ENCODE results near the gene LHPP.

The LHPP gene

DNA sequence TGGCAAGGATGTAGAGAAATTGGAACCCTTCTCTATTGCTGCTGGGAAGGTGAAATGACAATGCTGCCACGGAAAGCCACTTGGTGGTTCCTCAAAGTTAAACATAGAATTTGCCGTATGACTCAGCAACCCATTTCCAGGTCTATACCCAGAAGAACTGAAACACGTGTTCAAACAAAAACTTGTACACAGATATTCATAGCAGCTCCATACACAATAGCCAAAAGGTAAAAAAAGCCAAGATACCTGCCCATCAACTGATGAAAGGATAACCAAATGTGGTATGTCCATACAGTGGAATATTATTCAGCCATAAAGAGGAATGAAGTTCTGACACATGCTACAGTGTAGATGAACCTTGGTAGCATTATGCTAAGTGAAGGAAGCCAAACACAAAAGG is 39.1 kb downstream of the LHPP start:
- no peak for DNase-seq

DNA sequence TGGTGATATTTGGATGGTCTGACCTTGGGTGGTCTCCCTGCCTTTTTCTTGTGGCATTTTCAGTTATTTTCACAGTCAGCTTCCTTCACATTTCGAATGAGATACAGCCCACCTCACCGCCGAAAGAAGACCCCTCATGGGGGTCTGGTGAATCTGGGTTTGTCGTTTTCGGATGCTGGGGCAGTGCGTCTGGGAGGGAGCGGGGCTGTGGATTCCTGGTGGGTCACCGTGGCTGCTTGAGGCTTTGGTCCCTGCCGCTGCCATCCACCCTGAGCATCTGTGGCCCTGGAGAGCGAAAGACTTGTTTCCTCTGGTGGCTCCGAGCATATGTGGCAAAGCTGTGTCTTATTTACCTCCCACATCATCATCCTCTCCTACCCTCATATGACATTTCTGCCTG is 43.1 kb downstream of the LHPP start:
- DNase-seq: no peak

DNA sequence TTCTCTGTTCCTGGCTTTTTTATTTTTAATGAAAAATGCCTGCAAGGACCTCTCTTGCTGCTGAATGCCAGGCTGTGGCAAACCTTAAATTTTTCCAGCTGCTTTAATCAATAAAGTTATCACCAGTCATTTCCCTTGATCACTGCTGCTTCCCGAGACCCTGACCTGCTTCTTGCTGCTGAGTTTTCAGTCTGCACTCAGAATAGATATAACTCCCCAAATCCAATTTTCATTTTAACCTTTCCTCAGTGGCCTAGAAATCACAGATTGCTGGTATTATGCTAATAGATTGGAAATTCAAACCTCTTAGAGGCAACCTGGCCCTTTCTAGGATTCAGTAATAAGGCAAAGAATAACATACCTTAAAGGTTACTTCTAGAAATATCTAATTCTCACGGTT is 43.7 kb downstream of the LHPP start:
- no peak for DNase-seq

- no peak for DNase-seq
Measured at GRCh38 chr10:124508070-124508667, 46.5 kb downstream of the LHPP start.

DNA sequence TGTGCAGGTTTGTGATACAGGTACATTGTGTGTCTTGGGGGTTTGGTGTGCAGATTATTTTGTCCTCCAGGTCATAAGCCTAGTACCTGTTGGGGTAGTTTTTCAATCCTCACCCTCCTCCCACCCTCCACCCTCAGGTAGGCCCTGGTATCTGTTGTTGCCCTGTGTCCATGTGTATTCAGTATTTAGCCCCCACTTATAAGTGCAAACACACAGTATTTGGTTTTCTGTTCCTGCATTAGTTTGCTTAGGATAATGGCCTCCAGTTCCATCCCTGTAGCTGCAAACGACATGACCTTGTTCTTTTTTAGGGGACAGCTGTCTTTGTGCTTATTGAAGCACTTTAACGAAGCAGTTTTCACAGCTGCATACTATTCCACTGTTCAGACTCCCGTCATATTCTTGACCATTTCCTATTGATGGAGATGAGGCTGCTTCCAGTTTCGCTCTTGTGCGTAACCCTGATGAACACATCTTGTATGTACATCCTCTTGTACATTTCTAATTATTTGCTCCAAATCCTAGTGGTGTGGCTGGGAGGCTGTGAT is 47.4 kb downstream of the LHPP start:
- DNase-seq: no peak

GRCh38 chr10:124509880-124510632 is 48.4 kb downstream of the LHPP start:
- DNase-seq: no peak

- no peak for DNase-seq
Measured at GRCh38 chr10:124510759-124511158, 49.1 kb downstream of the LHPP start.

GRCh38 chr10:124511205-124512039 is 49.8 kb downstream of the LHPP start:
- no peak for DNase-seq

DNA sequence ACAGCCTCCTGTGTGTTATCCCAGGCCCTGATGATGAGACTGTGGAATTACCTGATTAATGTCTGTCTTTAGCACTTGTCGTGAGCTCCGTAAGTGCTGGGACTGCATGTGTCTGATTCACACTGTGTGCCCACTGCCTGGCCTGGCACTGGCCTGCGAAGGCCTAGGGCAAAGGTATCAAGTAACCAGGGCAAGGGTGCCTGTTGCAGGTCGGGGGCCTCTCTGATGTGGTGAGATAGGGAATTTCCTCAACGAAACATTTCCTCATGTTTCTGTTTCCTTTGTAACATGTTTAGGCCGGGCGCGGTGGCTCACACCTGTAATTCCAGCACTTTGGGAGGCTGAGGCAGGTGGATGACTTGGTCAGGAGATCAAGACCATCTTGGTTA is 50.4 kb downstream of the LHPP start:
- no peak for DNase-seq

DNA sequence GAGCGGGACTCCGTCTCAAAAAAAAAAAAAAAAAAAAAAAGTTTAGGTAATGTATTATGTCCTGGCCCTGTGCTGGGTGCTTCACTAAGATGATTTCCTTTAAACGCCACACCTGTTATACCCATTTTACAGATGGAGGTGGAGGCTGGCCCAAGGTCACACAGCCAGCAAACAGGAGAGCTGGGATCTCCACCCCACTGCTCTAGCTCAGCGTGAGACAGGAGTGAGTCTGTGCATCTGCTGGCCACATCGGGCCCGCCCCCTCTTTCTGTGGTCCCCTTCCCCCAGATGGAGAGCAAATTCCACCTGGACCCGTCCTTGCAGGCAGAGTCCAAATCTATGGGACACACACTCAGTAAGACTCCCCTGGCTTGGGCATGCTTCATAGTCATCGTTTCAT is 51.0 kb downstream of the LHPP start:
- DNase-seq: no peak

GRCh38 chr10:124515244-124515970 is 53.8 kb downstream of the LHPP start:
- no peak for DNase-seq

DNA sequence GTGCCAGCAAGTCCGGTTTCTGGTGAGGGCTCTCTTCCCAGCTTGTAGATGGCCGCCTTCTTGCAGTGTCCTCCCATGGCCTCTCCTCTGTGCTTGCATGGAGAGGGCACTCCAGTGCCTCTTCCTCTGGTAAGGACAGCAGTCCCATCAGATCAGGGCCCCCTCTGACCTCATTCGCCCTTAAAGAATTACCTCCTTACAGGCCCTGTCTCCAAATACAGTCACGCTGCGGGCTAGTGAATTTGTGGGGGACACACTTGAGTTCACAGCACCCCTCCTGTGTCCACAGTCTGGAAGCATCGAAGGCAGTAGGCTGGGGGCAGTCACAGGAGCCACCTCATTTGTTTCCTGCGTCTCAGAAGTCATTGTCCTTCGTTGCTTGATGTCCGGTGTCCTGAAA is 54.6 kb downstream of the LHPP start:
- DNase-seq: no peak

- no peak for DNase-seq
Measured at GRCh38 chr10:124516746-124517397, 55.2 kb downstream of the LHPP start.

DNA sequence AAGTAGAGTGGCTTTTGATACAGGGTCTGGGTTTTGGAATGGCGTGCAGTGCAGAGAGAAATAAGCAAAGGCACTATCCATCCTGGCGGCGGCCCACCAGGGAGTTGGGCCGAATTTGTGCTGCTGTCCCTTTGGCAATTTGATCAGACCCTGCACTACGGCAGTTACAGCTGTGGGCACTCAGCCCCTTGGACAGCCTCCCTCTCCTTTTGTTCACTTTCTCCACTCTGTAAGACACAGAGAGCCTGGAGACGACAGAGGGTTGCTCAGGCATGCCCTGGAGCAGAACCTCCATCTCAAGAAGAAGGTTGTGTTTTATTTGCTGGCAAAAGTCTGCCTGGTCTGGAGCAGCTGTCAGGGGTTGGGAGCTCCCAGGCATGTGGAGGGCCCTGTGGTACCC is 55.8 kb downstream of the LHPP start:
- no peak for DNase-seq

- no peak for DNase-seq
Measured at GRCh38 chr10:124517931-124518330, 56.3 kb downstream of the LHPP start.

GRCh38 chr10:124518366-124518765 is 56.7 kb downstream of the LHPP start:
- no peak for DNase-seq

DNA sequence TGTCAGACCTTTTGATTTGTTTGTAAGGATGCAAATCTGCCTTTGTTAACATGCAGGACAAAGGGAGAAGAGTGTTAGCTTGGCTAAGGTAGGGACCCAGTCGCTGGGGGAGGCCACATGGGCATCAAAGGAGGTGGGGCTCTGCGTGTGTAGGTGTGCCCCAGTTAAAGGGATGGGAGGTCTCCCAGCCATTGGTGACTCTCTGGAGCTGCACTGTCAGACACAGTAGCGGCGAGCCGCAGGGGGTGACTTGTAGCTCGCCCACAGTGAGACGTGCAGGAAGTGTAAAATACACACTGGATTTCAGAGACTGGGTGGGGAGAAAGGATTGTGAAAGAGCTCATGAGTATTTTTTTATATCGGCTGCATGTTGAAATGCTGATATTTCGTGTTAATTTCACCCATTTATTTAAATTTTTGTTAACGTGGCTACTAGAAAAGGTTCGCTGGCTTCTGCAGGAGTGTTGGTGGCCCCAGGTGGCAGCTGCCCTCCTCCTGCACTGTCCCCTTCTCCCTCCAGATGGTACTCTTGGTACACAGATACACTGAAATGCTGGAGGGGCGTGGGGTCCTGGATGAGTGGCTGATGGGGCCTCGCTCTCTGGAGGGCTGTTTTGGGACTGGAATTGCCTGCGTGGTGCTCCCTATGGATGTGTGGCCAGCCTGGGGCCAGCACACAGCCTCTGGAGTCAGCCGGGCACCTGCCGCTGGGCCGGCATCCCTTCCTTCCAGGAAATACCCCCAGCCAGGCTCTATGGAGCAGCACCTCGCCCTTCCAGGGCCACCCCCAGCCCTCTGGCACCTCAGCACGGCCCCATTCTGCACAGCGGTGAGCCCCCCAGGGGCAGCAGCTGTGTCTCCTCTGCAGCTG is 59.2 kb downstream of the LHPP start:
- no peak for DNase-seq

DNA sequence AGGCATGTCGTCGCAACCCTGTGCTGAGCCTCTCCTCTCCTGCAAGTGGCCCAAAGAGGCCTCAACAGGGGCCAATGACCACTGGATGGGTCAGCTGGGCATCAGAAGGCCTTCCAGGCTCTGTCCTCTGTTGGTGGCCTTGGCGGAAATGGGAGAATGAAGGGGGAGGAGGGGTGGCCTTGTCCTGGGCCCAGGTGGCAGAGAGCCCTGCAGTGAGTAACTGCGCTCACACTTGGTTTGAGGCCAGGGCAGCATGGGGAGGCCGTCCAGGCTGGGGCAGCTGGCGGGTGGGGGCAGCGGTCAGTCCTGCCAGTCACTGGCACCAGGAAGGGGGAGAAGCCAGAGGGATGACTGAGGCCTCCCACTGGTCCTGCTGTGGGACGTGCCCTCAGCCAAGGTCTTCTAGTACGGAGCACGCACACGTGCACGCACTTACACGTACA is 59.8 kb downstream of the LHPP start:
- DNase-seq: no peak

DNA sequence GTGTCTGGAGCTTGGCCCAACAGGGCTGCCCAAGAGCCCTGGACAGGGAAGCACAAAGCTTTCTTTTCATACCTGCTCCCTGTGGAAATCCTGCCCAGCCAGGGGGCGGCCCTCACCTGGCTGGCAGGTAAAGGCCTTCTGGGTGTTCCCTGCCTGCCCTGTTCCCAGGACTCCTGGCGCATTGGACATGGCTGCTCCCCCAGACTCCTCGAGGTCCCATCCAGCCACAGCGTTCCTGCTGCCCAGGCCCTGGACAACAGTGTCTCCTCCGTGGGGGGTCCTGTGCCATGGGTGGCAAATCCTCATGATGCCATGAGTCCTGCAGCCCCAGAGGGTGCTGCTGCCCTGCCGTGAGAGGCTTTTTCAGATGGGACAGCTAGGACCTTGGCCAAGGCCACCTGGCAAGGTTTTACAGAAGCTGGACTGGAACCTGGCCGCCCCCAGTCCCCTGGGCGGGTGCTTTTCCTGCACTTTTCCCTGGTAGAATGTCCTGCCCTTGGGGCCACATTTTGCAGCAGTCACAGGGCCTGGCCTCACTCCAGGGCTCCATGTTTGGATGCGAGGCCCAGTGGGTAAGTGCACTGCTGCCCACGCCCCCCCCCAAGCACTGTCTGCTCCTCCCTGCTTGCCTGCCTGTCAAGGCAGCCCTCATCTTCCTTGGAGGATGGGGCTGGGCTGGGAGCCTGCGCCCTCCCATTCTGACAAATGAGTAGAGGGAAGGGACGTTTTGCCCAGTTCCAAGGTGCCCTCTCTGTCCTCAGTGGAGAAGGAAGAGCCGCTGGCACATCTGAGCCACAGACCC is 60.7 kb downstream of the LHPP start:
- DNase-seq: no peak
